ENCODE results near the gene TRAK1.

Gene TRAK1

GRCh38 chr3:42263354-42264346 is 172.5 kb downstream of the TRAK1 start:
- Histone ChIP-seq H3K79me2 (ENCODE audit: low read length) (no peaks in the 10 kb centered on the region), H3K27me3 (replicated peaks; ENCODE audit: insufficient read depth, low read length) (peaks cover 19% of the 10 kb centered on the region), H3K4me3 (ENCODE audit: low read length) (no peak overlapping the region), H3F3A (ENCODE audit: insufficient read depth, low read length) (no peaks in the 10 kb centered on the region), H3K4me2 (ENCODE audit: low read depth, low read length) (peak overlapping the region; percentile 47), H2AFZ (ENCODE audit: low read length) (no peak overlapping the region), H4K20me1 (ENCODE audit: insufficient read depth, low read length) (no peaks in the 10 kb centered on the region), H3K27ac (ENCODE audit: low read length) (no peak overlapping the region), H3K9ac (ENCODE audit: low read length) (no peak overlapping the region), H3K9me3 (replicated peaks; ENCODE audit: insufficient read depth, low read length) (no peaks in the 10 kb centered on the region), H3K9me2 (replicated peaks; ENCODE audit: insufficient read depth, low read length) (no peaks in the 10 kb centered on the region), H3K4me1 (ENCODE audit: low read length) (no peaks in the 10 kb centered on the region), H3K36me3 (replicated peaks; ENCODE audit: insufficient read depth, low read length) (no peaks in the 10 kb centered on the region)
- no peak for DNase-seq
- TF ChIP-seq, protein P1, sequence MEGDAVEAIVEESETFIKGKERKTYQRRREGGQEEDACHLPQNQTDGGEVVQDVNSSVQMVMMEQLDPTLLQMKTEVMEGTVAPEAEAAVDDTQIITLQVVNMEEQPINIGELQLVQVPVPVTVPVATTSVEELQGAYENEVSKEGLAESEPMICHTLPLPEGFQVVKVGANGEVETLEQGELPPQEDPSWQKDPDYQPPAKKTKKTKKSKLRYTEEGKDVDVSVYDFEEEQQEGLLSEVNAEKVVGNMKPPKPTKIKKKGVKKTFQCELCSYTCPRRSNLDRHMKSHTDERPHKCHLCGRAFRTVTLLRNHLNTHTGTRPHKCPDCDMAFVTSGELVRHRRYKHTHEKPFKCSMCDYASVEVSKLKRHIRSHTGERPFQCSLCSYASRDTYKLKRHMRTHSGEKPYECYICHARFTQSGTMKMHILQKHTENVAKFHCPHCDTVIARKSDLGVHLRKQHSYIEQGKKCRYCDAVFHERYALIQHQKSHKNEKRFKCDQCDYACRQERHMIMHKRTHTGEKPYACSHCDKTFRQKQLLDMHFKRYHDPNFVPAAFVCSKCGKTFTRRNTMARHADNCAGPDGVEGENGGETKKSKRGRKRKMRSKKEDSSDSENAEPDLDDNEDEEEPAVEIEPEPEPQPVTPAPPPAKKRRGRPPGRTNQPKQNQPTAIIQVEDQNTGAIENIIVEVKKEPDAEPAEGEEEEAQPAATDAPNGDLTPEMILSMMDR (IDR thresholded peaks at IDR 0.05; ENCODE audit: low read length): 0 out of 2 replicates have a peak, but pooled peaks have one; percentile 4
- TF ChIP-seq EZH2 (optimal IDR thresholded peaks at IDR 0.05; ENCODE audit: low read depth, low read length): no peak

DNA sequence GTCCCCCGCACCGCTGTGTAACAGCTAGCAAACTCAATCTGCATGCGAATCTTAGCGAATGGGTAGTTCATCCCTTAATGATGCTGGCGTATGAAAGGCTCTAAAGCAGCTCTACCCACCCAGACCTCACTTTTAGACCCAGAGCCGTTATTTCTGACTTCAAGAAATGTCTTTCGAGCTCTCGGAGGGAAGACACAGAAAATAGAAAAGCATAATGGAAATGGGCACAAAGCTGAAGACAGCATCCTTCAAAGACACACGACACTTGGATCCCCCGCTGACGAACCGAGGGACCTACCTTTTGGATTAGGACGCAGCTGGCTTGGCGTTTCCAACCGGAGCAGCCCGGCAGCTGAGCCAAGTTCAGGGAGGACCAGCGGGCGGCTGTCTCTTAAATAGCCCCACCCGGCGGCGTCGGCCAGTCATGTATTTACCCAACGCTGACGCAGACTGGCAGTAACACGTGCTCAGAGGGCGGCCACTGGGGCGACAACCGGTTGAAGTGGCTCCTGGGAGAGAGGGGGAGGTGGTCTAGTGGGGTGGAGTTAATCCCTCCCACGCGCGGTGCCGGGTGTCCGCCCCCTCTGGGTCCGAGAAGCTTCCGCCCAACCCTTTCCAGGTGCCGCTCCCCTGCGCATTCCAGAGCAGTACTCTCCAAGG is 173.4 kb downstream of the TRAK1 start:
- DNase-seq: no peak

GRCh38 chr3:42265059-42265991 is 174.2 kb downstream of the TRAK1 start:
- H3K27me3 ChIP-seq (replicated peaks; ENCODE audit: insufficient read depth, low read length): peaks cover 19% of the 10 kb centered on the region
- no peak for DNase-seq

More for the DNA sequence above, 173.4 kb downstream of the TRAK1 start:
- Histone ChIP-seq H4K20me1 (ENCODE audit: insufficient read depth, low read length) (no peaks in the 10 kb centered on the region), H3K27ac (ENCODE audit: low read length) (no peak overlapping the region), H3K4me3 (ENCODE audit: low read length) (no peak overlapping the region), H3K79me2 (ENCODE audit: low read length) (no peaks in the 10 kb centered on the region), H3K9ac (ENCODE audit: low read length) (no peak overlapping the region), H3K4me1 (ENCODE audit: low read length) (no peaks in the 10 kb centered on the region), H2AFZ (ENCODE audit: low read length) (no peak overlapping the region), H3K9me2 (replicated peaks; ENCODE audit: insufficient read depth, low read length) (no peaks in the 10 kb centered on the region), H3K4me2 (ENCODE audit: low read depth, low read length) (no peak overlapping the region), H3K27me3 (replicated peaks; ENCODE audit: insufficient read depth, low read length) (peaks cover 19% of the 10 kb centered on the region), H3K36me3 (replicated peaks; ENCODE audit: insufficient read depth, low read length) (no peaks in the 10 kb centered on the region), H3F3A (ENCODE audit: insufficient read depth, low read length) (no peaks in the 10 kb centered on the region), H3K9me3 (replicated peaks; ENCODE audit: insufficient read depth, low read length) (no peaks in the 10 kb centered on the region)
- TF ChIP-seq EZH2phosphoT487 (IDR thresholded peaks at IDR 0.05; ENCODE audit: low read length) (no peak), EZH2 (optimal IDR thresholded peaks at IDR 0.05; ENCODE audit: low read depth, low read length) (no peak)
- TF ChIP-seq, protein P1 (IDR thresholded peaks at IDR 0.05; ENCODE audit: low read length): no peak

More at GRCh38 chr3:42265059-42265991, 174.2 kb downstream of the TRAK1 start:
- Histone ChIP-seq H3F3A (ENCODE audit: insufficient read depth, low read length) (no peaks in the 10 kb centered on the region), H3K9me2 (replicated peaks; ENCODE audit: insufficient read depth, low read length) (no peaks in the 10 kb centered on the region), H3K79me2 (ENCODE audit: low read length) (no peaks in the 10 kb centered on the region), H3K4me1 (ENCODE audit: low read length) (no peaks in the 10 kb centered on the region), H3K4me2 (ENCODE audit: low read depth, low read length) (no peak overlapping the region), H2AFZ (ENCODE audit: low read length) (no peak overlapping the region), H3K36me3 (replicated peaks; ENCODE audit: insufficient read depth, low read length) (no peaks in the 10 kb centered on the region), H4K20me1 (ENCODE audit: insufficient read depth, low read length) (no peaks in the 10 kb centered on the region), H3K27ac (ENCODE audit: low read length) (no peak overlapping the region), H3K4me3 (ENCODE audit: low read length) (no peak overlapping the region), H3K9me3 (replicated peaks; ENCODE audit: insufficient read depth, low read length) (no peaks in the 10 kb centered on the region), H3K9ac (ENCODE audit: low read length) (no peak overlapping the region)
- TF ChIP-seq EZH2 (optimal IDR thresholded peaks at IDR 0.05; ENCODE audit: low read depth, low read length): no peak
- TF ChIP-seq, protein P1 (IDR thresholded peaks at IDR 0.05; ENCODE audit: low read length): no peak
- TF ChIP-seq EZH2phosphoT487 (IDR thresholded peaks at IDR 0.05; ENCODE audit: low read length): no peak

Measured in MM.1S (cell line).